K562 (cell line): ENCODE data around the gene DHRS3. TPM values are rescaled to one million over a fixed set of nuclear protein-coding genes. Genes with fewer than 3 reads are reported as not detected.

ENCODE experiments used
- AFF1 ChIP-seq, 2 experiments: fragments of 450-650 bp; IDR thresholded peaks; 2 replicates each; pipeline ENCODE4 v1.6.1; 2018; ENCODE audit warnings: mild to moderate bottlenecking in 2 of 2, low read depth in 1 of 2; ENCODE audit not compliant: partially characterized antibody in 2 of 2
- CBX3 ChIP-seq, 2 experiments: IDR thresholded peaks; 1 replicate in 1 of 2; 2 replicates in 1 of 2; pipeline ENCODE4 v1.6.1; 2012; ENCODE audit warnings: inconsistent platforms in 2 of 2, low read length in 2 of 2, borderline replicate concordance in 1 of 2, control low read depth in 1 of 2
- CREBBP ChIP-seq: IDR thresholded peaks from one replicate; pipeline ENCODE4 v1.6.1; 2012; ENCODE audit warnings: low read depth, mild to moderate bottlenecking, control low read depth, inconsistent platforms, low read length
- HES1 ChIP-seq: fragments of 450-650 bp; IDR thresholded peaks from 2 replicates; pipeline ENCODE4 v1.6.1; 2016; ENCODE audit warnings: low read depth, mild to moderate bottlenecking, moderate library complexity
- MTF1 ChIP-seq: fragments of 250-450 bp; sonication (Bioruptor Pico); IDR thresholded peaks from 2 replicates; pipeline ENCODE4 v1.9.0; 2021; ENCODE audit warnings: moderate library complexity, mild to moderate bottlenecking, inconsistent platforms, borderline replicate concordance
- PBX2 ChIP-seq, 2 experiments: IDR thresholded peaks in 1 of 2; conservative IDR thresholded peaks in 1 of 2; 2 replicates each; pipeline ENCODE4 v1.6.1; 2016; ENCODE audit warnings: low read depth in 2 of 2, mild to moderate bottlenecking in 1 of 2, missing compliant biosample characterization in 1 of 2, missing genetic modification characterization in 1 of 2, moderate library complexity in 1 of 2
- POLR2G ChIP-seq: fragments of 200-400 bp; formaldehyde crosslinking; IDR thresholded peaks from 2 replicates; pipeline ENCODE4 v1.6.1; 2017; ENCODE audit warnings: low read depth, mild to moderate bottlenecking, antibody characterized with exemption, low read length, moderate library complexity
- RB1 ChIP-seq: fragments of 450-650 bp; IDR thresholded peaks from 2 replicates; pipeline ENCODE4 v1.6.1; 2017; ENCODE audit warnings: low read depth, mild to moderate bottlenecking
- RREB1 ChIP-seq: fragments of 250-450 bp; sonication (Bioruptor Pico); IDR thresholded peaks from 2 replicates; pipeline ENCODE4 v1.4.0; 2020
- SAP30 ChIP-seq: fragments of 200-600 bp; sonication (generic); IDR thresholded peaks from 2 replicates; pipeline ENCODE4 v1.6.1; 2012; ENCODE audit warnings: borderline replicate concordance, low read depth, mild to moderate bottlenecking, moderate library complexity, low read length, control low read depth, inconsistent platforms; ENCODE audit not compliant: insufficient read depth, poor library complexity, severe bottlenecking
- ZKSCAN1 ChIP-seq: fragments of 150-350 bp; IDR thresholded peaks from 2 replicates; pipeline ENCODE4 v1.6.1; 2016; ENCODE audit warnings: low read depth, low read length
- ZNF253 ChIP-seq: fragments of 250-450 bp; sonication (Bioruptor Pico); conservative IDR thresholded peaks from 2 replicates; pipeline ENCODE4 v1.6.1; 2021; ENCODE audit warnings: mild to moderate bottlenecking
- polyA plus RNA-seq, 8 experiments: library from polyadenylated mRNA; depleted of rRNA in 4 of 8; stranded (reverse) in 5 of 8; unstranded in 3 of 8; fragments of >200 nt; fragmentation: Nextera tagmentation in 2 of 8; fragmentation: Illumina TruSeq in 1 of 8; extraction: Ambion mirVana in 2 of 8; extraction: Trizol in 1 of 8; gene quantifications; 2 replicates each; pipeline versions ENCODE4 v1.2.1 to v1.2.3, GENCODE V29; 2011 to 2014; ENCODE audit warnings: inconsistent platforms in 1 of 8, missing spikeins in 1 of 8
- total RNA-seq, 7 experiments: library from RNA; depleted of rRNA in 6 of 7; stranded (reverse); fragments of >200 nt in 6 of 7; fragmentation: Illumina TruSeq in 2 of 7; extraction: Trizol in 2 of 7; gene quantifications; 2 replicates each; pipeline versions ENCODE4 v1.2.1 to v1.2.3, GENCODE V29; 2011 to 2021; ENCODE audit warnings: low replicate concordance in 1 of 7

Gene DHRS3
- total and polyA plus RNA-seq, 9 of the 15 experiments (the other 6 are each of a cell fraction or from before 2014, with no cell fraction given) = 21.0 to 116 (median 58.7) TPM

GRCh38 chr1:12548973-12549459 lies 69.0 kb downstream of the DHRS3 start (continued):
- TF ChIP-seq HES1 (no peak), ZNF253 (CRISPR knock-in tag) (0 out of 2 replicates have a peak, but pooled peaks have one; percentile 48), CREBBP (no peak), POLR2G (peak; percentile 63), AFF1 (IDR thresholded peaks at IDR 0.05; ENCODE audit: low read depth in 1 of 2, partially characterized antibody in 2 of 2) (no peak), MTF1 (CRISPR knock-in tag) (no peak), SAP30 (no peak), RB1 (0 out of 2 replicates have a peak, but pooled peaks have one; percentile 28), CBX3 (IDR thresholded peaks at IDR 0.05; ENCODE audit: borderline replicate concordance in 1 of 2, low read length in 2 of 2) (peak in 1 of 2 experiments; percentile 10; a peak in 1 of 3 replicates), PBX2 (CRISPR knock-in tag; IDR thresholded peaks at IDR 0.05; ENCODE audit: low read depth) (no peak), PBX2 (tag; conservative IDR thresholded peaks at IDR 0.05; ENCODE audit: low read depth) (peak; percentile 69), ZKSCAN1 (0 out of 2 replicates have a peak, but pooled peaks have one; percentile 30), RREB1 (peak; percentile 85; the same call in 1 of the 2 replicates)
